ENCODE data around the gene MAPKAPK5. TPM values are rescaled to one million over a fixed set of nuclear protein-coding genes. Genes with fewer than 3 reads are reported as not detected.

MAPKAPK5 gene
- total and polyA plus RNA-seq, 2 experiments from 2014 or later = 41.5 to 77.0 TPM

GRCh38 chr12:111838353-111838752, 3.7 kb upstream of the MAPKAPK5 start:
- H3K4me1 ChIP-seq (ENCODE audit: insufficient read depth) = peaks cover 15% of the 10 kb centered on the region
- Mint-ChIP-seq H3K36me3 (ENCODE audit: low read depth) (peaks cover 40% of the 10 kb centered on the region), H3K27me3 (ENCODE audit: insufficient read depth, low read depth, poor library complexity) (peaks cover 16% of the 10 kb centered on the region), H3K4me1 (peaks cover 16% of the 10 kb centered on the region), H3K4me3 (no peak overlapping the region), H3K9me3 (peaks cover 22% of the 10 kb centered on the region; the same call in 2 of the 3 replicates), H3K27ac (no peak overlapping the region)
- H3K27me3 ChIP-seq (ENCODE audit: insufficient read depth) = no peaks in the 10 kb centered on the region
- H3K36me3 ChIP-seq (ENCODE audit: insufficient read depth) = peaks cover 10% of the 10 kb centered on the region
- DNase-seq (ENCODE audit: low spot score) = no peak
- peaks cover 22% of the 10 kb centered on the region for H3F3A ChIP-seq (replicated peaks; ENCODE audit: low read depth)
- H3K79me2 ChIP-seq (replicated peaks; ENCODE audit: insufficient read depth) = peaks cover 39% of the 10 kb centered on the region
- TF ChIP-seq, protein P1, sequence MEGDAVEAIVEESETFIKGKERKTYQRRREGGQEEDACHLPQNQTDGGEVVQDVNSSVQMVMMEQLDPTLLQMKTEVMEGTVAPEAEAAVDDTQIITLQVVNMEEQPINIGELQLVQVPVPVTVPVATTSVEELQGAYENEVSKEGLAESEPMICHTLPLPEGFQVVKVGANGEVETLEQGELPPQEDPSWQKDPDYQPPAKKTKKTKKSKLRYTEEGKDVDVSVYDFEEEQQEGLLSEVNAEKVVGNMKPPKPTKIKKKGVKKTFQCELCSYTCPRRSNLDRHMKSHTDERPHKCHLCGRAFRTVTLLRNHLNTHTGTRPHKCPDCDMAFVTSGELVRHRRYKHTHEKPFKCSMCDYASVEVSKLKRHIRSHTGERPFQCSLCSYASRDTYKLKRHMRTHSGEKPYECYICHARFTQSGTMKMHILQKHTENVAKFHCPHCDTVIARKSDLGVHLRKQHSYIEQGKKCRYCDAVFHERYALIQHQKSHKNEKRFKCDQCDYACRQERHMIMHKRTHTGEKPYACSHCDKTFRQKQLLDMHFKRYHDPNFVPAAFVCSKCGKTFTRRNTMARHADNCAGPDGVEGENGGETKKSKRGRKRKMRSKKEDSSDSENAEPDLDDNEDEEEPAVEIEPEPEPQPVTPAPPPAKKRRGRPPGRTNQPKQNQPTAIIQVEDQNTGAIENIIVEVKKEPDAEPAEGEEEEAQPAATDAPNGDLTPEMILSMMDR (conservative IDR thresholded peaks at IDR 0.05; ENCODE audit: low read depth in 2 of 2) = no peak
- TF ChIP-seq POLR2AphosphoS5 (IDR thresholded peaks at IDR 0.05; ENCODE audit: low read depth) (no peak), NANOG (IDR thresholded peaks at IDR 0.05; ENCODE audit: borderline replicate concordance) (no peak), CREB1 (CRISPR knock-in tag; IDR thresholded peaks at IDR 0.05; ENCODE audit: low read depth) (no peak), EZH2phosphoT487 (IDR thresholded peaks at IDR 0.05; ENCODE audit: unreplicated experiment) (no peak), ZNF331 (CRISPR knock-in tag; IDR thresholded peaks at IDR 0.05; ENCODE audit: low read depth) (no peak), ZNF114 (CRISPR knock-in tag; IDR thresholded peaks at IDR 0.05) (no peak), EZH2 (IDR thresholded peaks at IDR 0.05; ENCODE audit: low read depth, unreplicated experiment) (no peak), ZNF462 (CRISPR knock-in tag; IDR thresholded peaks at IDR 0.05) (no peak), REST (IDR thresholded peaks at IDR 0.05; ENCODE audit: unreplicated experiment) (no peak), JUNB (IDR thresholded peaks at IDR 0.05; ENCODE audit: unreplicated experiment) (no peak), STAT1 (IDR thresholded peaks at IDR 0.05; ENCODE audit: unreplicated experiment) (no peak)
- TF ChIP-seq, protein P2, sequence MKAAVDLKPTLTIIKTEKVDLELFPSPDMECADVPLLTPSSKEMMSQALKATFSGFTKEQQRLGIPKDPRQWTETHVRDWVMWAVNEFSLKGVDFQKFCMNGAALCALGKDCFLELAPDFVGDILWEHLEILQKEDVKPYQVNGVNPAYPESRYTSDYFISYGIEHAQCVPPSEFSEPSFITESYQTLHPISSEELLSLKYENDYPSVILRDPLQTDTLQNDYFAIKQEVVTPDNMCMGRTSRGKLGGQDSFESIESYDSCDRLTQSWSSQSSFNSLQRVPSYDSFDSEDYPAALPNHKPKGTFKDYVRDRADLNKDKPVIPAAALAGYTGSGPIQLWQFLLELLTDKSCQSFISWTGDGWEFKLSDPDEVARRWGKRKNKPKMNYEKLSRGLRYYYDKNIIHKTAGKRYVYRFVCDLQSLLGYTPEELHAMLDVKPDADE (IDR thresholded peaks at IDR 0.05) = no peak
- no peak for ATAC-seq
- no peak overlapping the region for H3K4me2 ChIP-seq
- 0 out of 2 replicates have a peak overlapping the region, but pooled peaks have one; percentile 19 for H3K27ac ChIP-seq (ENCODE audit: low read depth)
- H3K4me3 ChIP-seq = no peak overlapping the region
- H2AFZ ChIP-seq = no peak overlapping the region
- H4K20me1 ChIP-seq (replicated peaks; ENCODE audit: insufficient read depth) = peaks cover 4% of the 10 kb centered on the region; the same call in 1 of the 2 replicates
- H3K9me2 ChIP-seq (ENCODE audit: insufficient read depth) = no peaks in the 10 kb centered on the region
